CD14-positive monocyte (primary cell): ENCODE results near the gene ZNF467. TPM values are rescaled to one million over a fixed set of nuclear protein-coding genes. Genes with fewer than 3 reads are reported as not detected.

Experiments
- DNase-seq, 3 donors: peaks; one replicate each; pipeline ENCODE4 v3.0.0-alpha.2; 2011 to 2022
- H2AFZ ChIP-seq: 2 replicates; pipeline ENCODE4 v1.6.0; 2012; ENCODE audit warnings: mild to moderate bottlenecking, low read depth, low read length, inconsistent platforms; ENCODE audit not compliant: insufficient read depth, poor library complexity, severe bottlenecking
- H3K27ac ChIP-seq, 2 donors: 1 replicate in 1 of 2; 2 replicates in 1 of 2; pipeline ENCODE4 v1.5.1; 2012 to 2013; ENCODE audit warnings: low read length in 2 of 2, control low read depth in 1 of 2, inconsistent platforms in 1 of 2, low read depth in 1 of 2, mild to moderate bottlenecking in 1 of 2
- H3K27me3 ChIP-seq, 2 donors: one replicate each; pipeline versions ENCODE4 v1.6.0 to v1.6.1; 2011 to 2013; ENCODE audit warnings: low read length in 2 of 2; ENCODE audit not compliant: control insufficient read depth in 2 of 2, insufficient read depth in 2 of 2
- H3K36me3 ChIP-seq, 2 donors: replicated peaks in 1 of 2; 1 replicate in 1 of 2; 2 replicates in 1 of 2; pipeline versions ENCODE4 v1.5.1 to v1.6.1; 2012 to 2013; ENCODE audit warnings: low read length in 2 of 2, control low read depth in 1 of 2, inconsistent platforms in 1 of 2, mild to moderate bottlenecking in 1 of 2; ENCODE audit not compliant: insufficient read depth in 2 of 2, control insufficient read depth in 1 of 2
- H3K4me1 ChIP-seq, 2 donors: 1 replicate in 1 of 2; 2 replicates in 1 of 2; pipeline versions ENCODE4 v1.5.1 to v1.6.1; 2012 to 2013; ENCODE audit warnings: low read length in 2 of 2, control low read depth in 1 of 2, inconsistent platforms in 1 of 2, mild to moderate bottlenecking in 1 of 2, moderate library complexity in 1 of 2; ENCODE audit not compliant: insufficient read depth in 2 of 2, control insufficient read depth in 1 of 2
- H3K4me2 ChIP-seq: replicated peaks from 2 replicates; pipeline ENCODE3; 2012; ENCODE audit warnings: low read length, moderate library complexity, mild to moderate bottlenecking; ENCODE audit not compliant: poor library complexity, severe bottlenecking; ENCODE audit errors: extremely low read depth
- H3K4me3 ChIP-seq, 3 experiments: fragments of 200-600 bp in 1 of 3; sonication (generic) in 1 of 3; replicated peaks in 1 of 3; 1 replicate in 2 of 3; 2 replicates in 1 of 3; pipeline ENCODE4 v1.5.1; 2011 to 2013; ENCODE audit warnings: low read length in 3 of 3, mild to moderate bottlenecking in 3 of 3, control low read depth in 2 of 3, low read depth in 2 of 3, inconsistent platforms in 1 of 3, moderate library complexity in 1 of 3
- H3K79me2 ChIP-seq: 2 replicates; pipeline ENCODE4 v1.6.0; 2012; ENCODE audit warnings: mild to moderate bottlenecking, control low read depth, inconsistent platforms, low read length, moderate library complexity; ENCODE audit not compliant: insufficient read depth
- H3K9ac ChIP-seq: 2 replicates; pipeline ENCODE4 v1.6.0; 2017; ENCODE audit warnings: low read length, mild to moderate bottlenecking; ENCODE audit not compliant: insufficient read depth, poor library complexity, severe bottlenecking
- H3K9me3 ChIP-seq, 2 donors: replicated peaks in 1 of 2; 1 replicate in 1 of 2; 2 replicates in 1 of 2; pipeline versions ENCODE4 v1.5.1 to v1.6.1; 2012 to 2013; ENCODE audit warnings: low read length in 2 of 2, control low read depth in 1 of 2; ENCODE audit not compliant: control insufficient read depth in 1 of 2, insufficient read depth in 1 of 2
- H4K20me1 ChIP-seq: 2 replicates; pipeline ENCODE4 v1.6.0; 2012; ENCODE audit warnings: mild to moderate bottlenecking, low read length, control low read depth, moderate library complexity; ENCODE audit not compliant: insufficient read depth
- H3K27ac Mint-ChIP-seq, 7 donors: one replicate each; pipeline ENCODE4 v1.8.0; 2020; ENCODE audit warnings: mild to moderate bottlenecking in 7 of 7, mixed read lengths in 7 of 7, moderate library complexity in 6 of 7, inconsistent platforms in 2 of 7
- H3K27me3 Mint-ChIP-seq, 3 donors: one replicate each; pipeline ENCODE4 v1.8.0; 2021 to 2022; ENCODE audit warnings: low read depth in 3 of 3, mild to moderate bottlenecking in 3 of 3, mixed read lengths in 3 of 3, moderate library complexity in 3 of 3, inconsistent platforms in 1 of 3
- H3K36me3 Mint-ChIP-seq, 2 donors: one replicate each; pipeline ENCODE4 v1.8.0; 2020; ENCODE audit warnings: mixed read lengths in 2 of 2, inconsistent platforms in 1 of 2, mild to moderate bottlenecking in 1 of 2
- H3K4me1 Mint-ChIP-seq: one replicate; pipeline ENCODE4 v1.8.0; 2020; ENCODE audit warnings: mild to moderate bottlenecking, mixed read lengths
- H3K4me3 Mint-ChIP-seq, 2 donors: one replicate each; pipeline ENCODE4 v1.8.0; 2020; ENCODE audit warnings: mild to moderate bottlenecking in 2 of 2, mixed read lengths in 2 of 2, moderate library complexity in 1 of 2
- H3K9me3 Mint-ChIP-seq, 7 donors: one replicate each; pipeline ENCODE4 v1.8.0; 2020 to 2022; ENCODE audit warnings: mixed read lengths in 7 of 7, mild to moderate bottlenecking in 6 of 7, moderate library complexity in 6 of 7, inconsistent platforms in 2 of 7
- WGBS: methylation state at CpG from one replicate; pipeline ENCODE4 v1.1.5; 2013; ENCODE audit warnings: missing lambda C conversion rate; ENCODE audit not compliant: insufficient coverage; 5-methylcytosine and 5-hydroxymethylcytosine counted together
- intact Hi-C, 2 donors: fragments of 100-400 bp; cut with micrococcal nuclease; formaldehyde crosslinking; loops; one replicate each; pipeline versions ENCODE4 v1.15.0 to v1.15.1; 2023
- polyA plus RNA-seq, 3 donors: library from polyadenylated mRNA; depleted of rRNA in 1 of 3; unstranded in 2 of 3; stranded (reverse) in 1 of 3; fragments of 300-500 nt in 2 of 3; fragments of >200 nt in 1 of 3; fragmentation: Illumina TruSeq in 2 of 3; gene quantifications; 1 replicate in 2 of 3; 2 replicates in 1 of 3; pipeline ENCODE4 v1.2.3, GENCODE V29; 2012 to 2021
- TF ChIP-seq, protein P1 (sequence below): fragments of 200-600 bp; IDR thresholded peaks from one replicate; pipeline ENCODE4 v1.8.0; 2022; ENCODE audit warnings: antibody characterized with exemption, mild to moderate bottlenecking

Gene ZNF467
- polyA plus RNA-seq, 3 donors = 43.4 to 100 (median 52.8) TPM

DNA sequence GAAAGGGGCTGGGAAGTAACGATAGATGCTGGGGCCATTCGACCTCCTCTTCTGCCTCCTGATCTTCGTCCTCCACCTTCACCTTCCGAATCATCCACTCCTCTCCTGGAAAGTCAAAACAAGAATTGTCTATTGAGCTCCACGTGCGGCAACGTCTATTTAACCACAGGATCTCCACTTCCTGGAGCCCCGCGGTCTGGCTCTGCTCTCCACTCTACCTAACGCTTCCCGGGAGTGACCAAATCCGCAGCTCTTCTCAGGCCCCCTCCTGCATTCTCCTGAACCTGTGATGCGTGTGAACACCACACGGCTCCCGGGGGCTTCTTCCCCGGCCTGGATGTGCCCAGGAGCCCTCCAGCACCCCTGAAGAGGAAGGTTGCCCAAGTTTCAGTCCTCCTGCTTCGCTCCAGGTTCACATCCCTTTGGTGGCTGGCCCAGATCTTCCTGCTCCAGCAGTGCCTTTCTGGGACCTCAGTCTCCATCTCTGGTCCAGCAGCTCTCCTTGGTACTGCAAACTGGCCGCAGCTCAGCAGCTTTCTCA lies 7.2 kb downstream of the ZNF467 start:
- TF ChIP-seq, protein P1, sequence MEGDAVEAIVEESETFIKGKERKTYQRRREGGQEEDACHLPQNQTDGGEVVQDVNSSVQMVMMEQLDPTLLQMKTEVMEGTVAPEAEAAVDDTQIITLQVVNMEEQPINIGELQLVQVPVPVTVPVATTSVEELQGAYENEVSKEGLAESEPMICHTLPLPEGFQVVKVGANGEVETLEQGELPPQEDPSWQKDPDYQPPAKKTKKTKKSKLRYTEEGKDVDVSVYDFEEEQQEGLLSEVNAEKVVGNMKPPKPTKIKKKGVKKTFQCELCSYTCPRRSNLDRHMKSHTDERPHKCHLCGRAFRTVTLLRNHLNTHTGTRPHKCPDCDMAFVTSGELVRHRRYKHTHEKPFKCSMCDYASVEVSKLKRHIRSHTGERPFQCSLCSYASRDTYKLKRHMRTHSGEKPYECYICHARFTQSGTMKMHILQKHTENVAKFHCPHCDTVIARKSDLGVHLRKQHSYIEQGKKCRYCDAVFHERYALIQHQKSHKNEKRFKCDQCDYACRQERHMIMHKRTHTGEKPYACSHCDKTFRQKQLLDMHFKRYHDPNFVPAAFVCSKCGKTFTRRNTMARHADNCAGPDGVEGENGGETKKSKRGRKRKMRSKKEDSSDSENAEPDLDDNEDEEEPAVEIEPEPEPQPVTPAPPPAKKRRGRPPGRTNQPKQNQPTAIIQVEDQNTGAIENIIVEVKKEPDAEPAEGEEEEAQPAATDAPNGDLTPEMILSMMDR = no peak
- Histone ChIP-seq H2AFZ (no peak overlapping the region), H3K27me3 (no peaks in the 10 kb centered on the region), H4K20me1 (peaks cover 93% of the 10 kb centered on the region), H3K27ac (peak overlapping the region in 1 of 2 donors; percentile 8), H3K4me3 (no peak overlapping the region), H3K4me1 (peaks cover 9 to 10% of the 10 kb centered on the region in 2 donors), H3K9me3 (peaks cover 17 to 19% of the 10 kb centered on the region in 2 donors), H3K79me2 (peaks cover 2% of the 10 kb centered on the region), H3K9ac (no peak overlapping the region), H3K36me3 (peaks cover 56 to 74% of the 10 kb centered on the region in 2 donors), H3K4me2 (no peak overlapping the region)
- Mint-ChIP-seq H3K27me3 (peaks cover 0 to 7% (median 1%) of the 10 kb centered on the region in 3 donors), H3K9me3 (peaks cover 4 to 20% (median 15%) of the 10 kb centered on the region in 7 donors), H3K4me1 (peaks cover 9% of the 10 kb centered on the region), H3K36me3 (peaks cover 59 to 67% of the 10 kb centered on the region in 2 donors), H3K27ac (peak overlapping the region in 1 of 7 donors; percentile 5), H3K4me3 (no peak overlapping the region)
- DNase-seq = no peak
- intact Hi-C loops = no loop called here
- WGBS = 95% methylated on average over 18 of the region's 18 CpGs

DNA sequence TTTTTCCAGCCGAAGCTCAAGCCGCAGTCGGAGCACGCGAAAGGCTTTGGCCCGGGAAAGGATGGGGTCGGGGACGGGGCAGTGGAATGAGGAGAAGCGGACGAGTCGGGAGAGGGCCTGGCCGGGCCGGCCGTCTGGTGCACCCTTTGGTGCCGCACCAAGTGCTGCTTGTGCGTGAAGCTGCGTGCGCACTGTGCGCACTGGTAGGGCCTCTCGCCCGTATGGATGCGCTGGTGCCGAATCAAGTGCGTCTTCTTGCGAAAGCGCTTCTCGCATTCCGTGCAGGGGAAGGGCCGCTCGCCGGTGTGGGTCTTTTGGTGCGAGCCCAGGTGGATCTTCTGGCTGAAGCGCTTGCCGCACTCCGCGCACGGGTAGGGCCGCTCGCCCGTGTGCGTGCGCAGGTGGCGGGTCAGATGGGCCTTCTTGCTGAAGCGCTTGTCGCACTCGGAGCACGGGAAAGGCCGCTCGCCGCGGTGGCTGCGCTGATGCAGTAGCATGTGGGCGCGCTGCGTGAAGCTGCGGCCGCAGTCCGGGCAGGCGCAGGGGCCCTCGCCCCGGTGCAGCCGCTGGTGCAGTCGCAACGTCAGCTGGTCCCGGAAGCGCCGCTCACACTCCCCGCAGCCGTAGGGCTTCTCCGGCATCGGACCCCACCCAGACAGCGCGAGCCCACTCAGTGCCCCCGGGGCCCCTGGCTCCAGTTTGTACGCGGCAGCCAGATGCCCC lies 7.8 kb downstream of the ZNF467 start:
- Histone ChIP-seq H4K20me1 (peaks cover 86% of the 10 kb centered on the region), H3K27me3 (no peaks in the 10 kb centered on the region), H3K36me3 (peaks cover 51 to 71% of the 10 kb centered on the region in 2 donors), H3K9me3 (peaks cover 17 to 19% of the 10 kb centered on the region in 2 donors), H2AFZ (no peak overlapping the region), H3K9ac (no peak overlapping the region), H3K4me1 (peaks cover 3% of the 10 kb centered on the region in 2 donors), H3K79me2 (no peaks in the 10 kb centered on the region), H3K4me2 (no peak overlapping the region), H3K4me3 (no peak overlapping the region), H3K27ac (no peak overlapping the region)
- WGBS = 97% methylated on average over 71 of the region's 76 CpGs
- peaks cover 0 to 7% (median 1%) of the 10 kb centered on the region in 3 donors for H3K27me3 Mint-ChIP-seq
- no peak overlapping the region for H3K4me3 Mint-ChIP-seq
- intact Hi-C loops = no loop called here
- peaks cover 3% of the 10 kb centered on the region for H3K4me1 Mint-ChIP-seq
- DNase-seq = no peak
- H3K36me3 Mint-ChIP-seq = peaks cover 56 to 63% of the 10 kb centered on the region in 2 donors
- peak overlapping the region in 2 of 7 donors; percentile 20 to 53 for H3K27ac Mint-ChIP-seq
- TF ChIP-seq, protein P1 = no peak
- peaks cover 4 to 20% (median 15%) of the 10 kb centered on the region in 7 donors for H3K9me3 Mint-ChIP-seq
